HEK293 (cell line): ENCODE measurements around the gene PLEKHG1.

Experiments
- CTCF ChIA-PET: fragments of 350-600 bp; formaldehyde crosslinking; extraction: SDS; loops from one replicate; lab custom pipeline; 2021; ENCODE audit warnings: antibody characterized with exemption; lab: Yijun Ruan, JAX
- POLR2A ChIA-PET: fragments of 300-600 bp; formaldehyde crosslinking; extraction: SDS; loops from one replicate; lab custom pipeline; 2020; ENCODE audit warnings: antibody characterized with exemption, inconsistent platforms; lab: Yijun Ruan, JAX
- H3K27ac ChIP-seq: fragments of 200-500 bp; sonication (Bioruptor generic); 2 replicates; pipeline ENCODE4 v1.5.1; 2014; ENCODE audit warnings: low read depth, low read length, control low read depth, inconsistent platforms; ENCODE audit errors: extremely low read depth
- H3K36me3 ChIP-seq, 2 experiments: fragments of 200-500 bp in 1 of 2; sonication (Bioruptor generic) in 1 of 2; 1 replicate in 1 of 2; 2 replicates in 1 of 2; pipeline ENCODE4 v1.5.1; 2014 to 2017; ENCODE audit warnings: inconsistent platforms in 2 of 2, low read length in 2 of 2; ENCODE audit not compliant: control insufficient read depth in 2 of 2, insufficient read depth in 1 of 2
- H3K4me1 ChIP-seq: fragments of 200-500 bp; sonication (Bioruptor generic); 2 replicates; pipeline ENCODE4 v1.5.1; 2014; ENCODE audit warnings: mild to moderate bottlenecking, low read length, inconsistent platforms; ENCODE audit not compliant: control insufficient read depth, insufficient read depth
- H3K4me3 ChIP-seq: 2 replicates; pipeline ENCODE4 v1.5.1; 2011; ENCODE audit warnings: low read depth, mild to moderate bottlenecking, control low read depth, low read length, moderate library complexity
- H3K9me3 ChIP-seq: fragments of 200-500 bp; sonication (Bioruptor generic); 2 replicates; pipeline ENCODE4 v1.5.1; 2014; ENCODE audit warnings: low read depth, low read length, inconsistent platforms; ENCODE audit not compliant: control insufficient read depth, insufficient read depth
- ATF2 ChIP-seq: fragments of 450-650 bp; formaldehyde crosslinking; IDR thresholded peaks from 2 replicates; pipeline ENCODE4 v1.5.1; 2016; ENCODE audit warnings: missing biosample characterization, missing genetic modification characterization, low read depth
- GFI1B ChIP-seq: fragments of 450-650 bp; formaldehyde crosslinking; IDR thresholded peaks from 2 replicates; pipeline ENCODE4 v1.5.1; 2016; ENCODE audit warnings: missing biosample characterization, missing genetic modification characterization
- GLI2 ChIP-seq: fragments of 450-650 bp; formaldehyde crosslinking; IDR thresholded peaks from 2 replicates; pipeline ENCODE4; 2017; ENCODE audit warnings: missing biosample characterization, missing genetic modification characterization, low read depth, borderline replicate concordance
- MYNN ChIP-seq: fragments of 450-650 bp; formaldehyde crosslinking; IDR thresholded peaks from 2 replicates; pipeline ENCODE4 v1.5.1; 2016; ENCODE audit warnings: missing biosample characterization, missing genetic modification characterization, borderline replicate concordance
- OSR2 ChIP-seq: fragments of 450-650 bp; formaldehyde crosslinking; IDR thresholded peaks from 2 replicates; pipeline ENCODE4 v1.5.1; 2016; ENCODE audit warnings: missing biosample characterization, missing genetic modification characterization
- REPIN1 ChIP-seq: fragments of 450-650 bp; formaldehyde crosslinking; IDR thresholded peaks from 2 replicates; pipeline ENCODE4 v1.5.1; 2017; ENCODE audit warnings: missing biosample characterization, missing genetic modification characterization, low read depth
- SP7 ChIP-seq: fragments of 450-650 bp; formaldehyde crosslinking; IDR thresholded peaks from 2 replicates; pipeline ENCODE4 v1.5.1; 2016; ENCODE audit warnings: missing biosample characterization, missing genetic modification characterization
- ZBTB10 ChIP-seq: fragments of 450-650 bp; formaldehyde crosslinking; IDR thresholded peaks from 2 replicates; pipeline ENCODE4 v1.5.1; 2016; ENCODE audit warnings: missing biosample characterization, missing genetic modification characterization
- ZBTB17 ChIP-seq: fragments of 450-650 bp; formaldehyde crosslinking; IDR thresholded peaks from 2 replicates; pipeline ENCODE4 v1.5.1; 2016; ENCODE audit warnings: missing biosample characterization, missing genetic modification characterization
- ZBTB21 ChIP-seq: fragments of 450-650 bp; formaldehyde crosslinking; IDR thresholded peaks from 2 replicates; pipeline ENCODE4 v1.5.1; 2017; ENCODE audit warnings: missing biosample characterization, missing genetic modification characterization
- ZNF132 ChIP-seq: fragments of 450-650 bp; formaldehyde crosslinking; IDR thresholded peaks from 2 replicates; pipeline ENCODE4 v1.5.1; 2017; ENCODE audit warnings: missing biosample characterization, missing genetic modification characterization, borderline replicate concordance
- ZNF16 ChIP-seq: fragments of 450-650 bp; formaldehyde crosslinking; IDR thresholded peaks from 2 replicates; pipeline ENCODE4 v1.5.1; 2016; ENCODE audit warnings: low read depth, missing biosample characterization, missing genetic modification characterization
- ZNF169 ChIP-seq: fragments of 450-650 bp; formaldehyde crosslinking; IDR thresholded peaks from 2 replicates; pipeline ENCODE4 v1.5.1; 2016; ENCODE audit warnings: missing biosample characterization, missing genetic modification characterization
- ZNF175 ChIP-seq: fragments of 450-650 bp; formaldehyde crosslinking; IDR thresholded peaks from 2 replicates; pipeline ENCODE4 v1.5.1; 2016; ENCODE audit warnings: missing biosample characterization, missing genetic modification characterization
- ZNF211 ChIP-seq: fragments of 450-650 bp; formaldehyde crosslinking; IDR thresholded peaks from 2 replicates; pipeline ENCODE4 v1.5.1; 2016; ENCODE audit warnings: low read depth, missing biosample characterization, missing genetic modification characterization
- ZNF221 ChIP-seq: fragments of 450-650 bp; formaldehyde crosslinking; IDR thresholded peaks from 2 replicates; pipeline ENCODE4 v1.5.1; 2017; ENCODE audit warnings: missing biosample characterization, missing genetic modification characterization, borderline replicate concordance
- ZNF24 ChIP-seq: fragments of 450-650 bp; formaldehyde crosslinking; IDR thresholded peaks from 2 replicates; pipeline ENCODE4 v1.5.1; 2016; ENCODE audit warnings: missing biosample characterization, missing genetic modification characterization
- ZNF280C ChIP-seq: fragments of 450-650 bp; formaldehyde crosslinking; IDR thresholded peaks from 2 replicates; pipeline ENCODE4 v1.5.1; 2016; ENCODE audit warnings: missing biosample characterization, missing genetic modification characterization
- ZNF302 ChIP-seq: fragments of 450-650 bp; formaldehyde crosslinking; IDR thresholded peaks from 2 replicates; pipeline ENCODE4 v1.5.1; 2016; ENCODE audit warnings: missing biosample characterization, missing genetic modification characterization, low read depth
- ZNF311 ChIP-seq: fragments of 450-650 bp; formaldehyde crosslinking; IDR thresholded peaks from 2 replicates; pipeline ENCODE4 v1.5.1; 2017; ENCODE audit warnings: missing biosample characterization, missing genetic modification characterization, borderline replicate concordance
- ZNF37A ChIP-seq: fragments of 450-650 bp; IDR thresholded peaks from 2 replicates; pipeline ENCODE4 v1.5.1; 2018; ENCODE audit warnings: missing biosample characterization, missing genetic modification characterization
- ZNF416 ChIP-seq: fragments of 450-650 bp; formaldehyde crosslinking; IDR thresholded peaks from 2 replicates; pipeline ENCODE4 v1.5.1; 2016; ENCODE audit warnings: missing biosample characterization, missing genetic modification characterization
- ZNF433 ChIP-seq: fragments of 450-650 bp; formaldehyde crosslinking; IDR thresholded peaks from 2 replicates; pipeline ENCODE4 v1.5.1; 2016; ENCODE audit warnings: missing biosample characterization, missing genetic modification characterization, low read depth
- ZNF501 ChIP-seq: fragments of 450-650 bp; formaldehyde crosslinking; IDR thresholded peaks from 2 replicates; pipeline ENCODE4 v1.5.1; 2016; ENCODE audit warnings: missing biosample characterization, missing genetic modification characterization
- ZNF585B ChIP-seq: fragments of 450-650 bp; formaldehyde crosslinking; IDR thresholded peaks from 2 replicates; pipeline ENCODE4 v1.5.1; 2016; ENCODE audit warnings: missing biosample characterization, missing genetic modification characterization
- ZNF629 ChIP-seq: fragments of 450-650 bp; formaldehyde crosslinking; IDR thresholded peaks from 2 replicates; pipeline ENCODE4 v1.5.1; 2017; ENCODE audit warnings: missing biosample characterization, missing genetic modification characterization
- ZNF664 ChIP-seq: fragments of 450-650 bp; formaldehyde crosslinking; IDR thresholded peaks from 2 replicates; pipeline ENCODE4 v1.5.1; 2016; ENCODE audit warnings: missing biosample characterization, missing genetic modification characterization
- ZNF792 ChIP-seq: fragments of 450-650 bp; formaldehyde crosslinking; IDR thresholded peaks from 2 replicates; pipeline ENCODE4 v1.5.1; 2016; ENCODE audit warnings: missing biosample characterization, missing genetic modification characterization
- ZNF830 ChIP-seq: fragments of 450-650 bp; IDR thresholded peaks from 2 replicates; pipeline ENCODE4 v1.5.0; 2018; ENCODE audit warnings: missing biosample characterization, missing genetic modification characterization, low read depth, mild to moderate bottlenecking, moderate library complexity

PLEKHG1 gene

GRCh38 chr6:150584065-150584464 is 15.6 kb upstream of the PLEKHG1 start (continued):
- TF ChIP-seq REPIN1 (tag by site-specific recombination) = no peak
- no peak for TF ChIP-seq ZNF311 (tag by site-specific recombination)
- TF ChIP-seq ZNF37A (tag by site-specific recombination) = no peak
- TF ChIP-seq ZBTB10 (tag by site-specific recombination) = no peak
- no peak for TF ChIP-seq ZNF433 (tag by site-specific recombination)
- no peak for TF ChIP-seq ZBTB17 (tag by site-specific recombination)
- no peak for TF ChIP-seq ZNF169 (tag by site-specific recombination)
- TF ChIP-seq OSR2 (tag by site-specific recombination) = peak; percentile 63
- no peak for TF ChIP-seq ZNF302 (tag by site-specific recombination)
- peak; percentile 86 for TF ChIP-seq ATF2 (tag by site-specific recombination)
- TF ChIP-seq ZNF629 (tag by site-specific recombination) = peak; percentile 89
- TF ChIP-seq ZNF792 (tag by site-specific recombination) = no peak

- no peaks in the 10 kb centered on the region for H3K36me3 ChIP-seq
- TF ChIP-seq SP7 (no peak), GFI1B (tag by site-specific recombination) (no peak), ZNF16 (tag by site-specific recombination) (no peak), ZNF132 (tag by site-specific recombination) (no peak), GLI2 (tag by site-specific recombination) (no peak), ZNF664 (no peak), ZNF501 (no peak), ZBTB21 (tag by site-specific recombination) (no peak), ZNF280C (no peak), ZNF302 (tag by site-specific recombination) (no peak), MYNN (no peak), ZNF221 (no peak), ZNF24 (tag by site-specific recombination) (no peak), ZNF175 (no peak), ZNF416 (no peak), ZNF585B (tag by site-specific recombination) (no peak), ZNF830 (tag by site-specific recombination) (no peak), ZNF211 (tag by site-specific recombination) (no peak)
- CTCF ChIA-PET = interaction anchor here (0.8 to 1.3 kb wide), 3 partner anchors 14 to 35 kb away, joined by 3 to 4 read pairs (median 3); no protein-coding TSS in a partner anchor
- no peak overlapping the region for H3K27ac ChIP-seq
- no peak overlapping the region for H3K4me3 ChIP-seq
- no peaks in the 10 kb centered on the region for H3K9me3 ChIP-seq
- peaks cover 7% of the 10 kb centered on the region for H3K4me1 ChIP-seq
- POLR2A ChIA-PET = interaction anchor here (1.4 kb wide), 1 partner anchor 16 kb away, joined by 4 read pairs; no protein-coding TSS in a partner anchor
Observed at GRCh38 chr6:150584596-150584995, 15.1 kb upstream of the PLEKHG1 start.
